ENCODE measurements around the gene ADAM12.

ADAM12 gene

DNA sequence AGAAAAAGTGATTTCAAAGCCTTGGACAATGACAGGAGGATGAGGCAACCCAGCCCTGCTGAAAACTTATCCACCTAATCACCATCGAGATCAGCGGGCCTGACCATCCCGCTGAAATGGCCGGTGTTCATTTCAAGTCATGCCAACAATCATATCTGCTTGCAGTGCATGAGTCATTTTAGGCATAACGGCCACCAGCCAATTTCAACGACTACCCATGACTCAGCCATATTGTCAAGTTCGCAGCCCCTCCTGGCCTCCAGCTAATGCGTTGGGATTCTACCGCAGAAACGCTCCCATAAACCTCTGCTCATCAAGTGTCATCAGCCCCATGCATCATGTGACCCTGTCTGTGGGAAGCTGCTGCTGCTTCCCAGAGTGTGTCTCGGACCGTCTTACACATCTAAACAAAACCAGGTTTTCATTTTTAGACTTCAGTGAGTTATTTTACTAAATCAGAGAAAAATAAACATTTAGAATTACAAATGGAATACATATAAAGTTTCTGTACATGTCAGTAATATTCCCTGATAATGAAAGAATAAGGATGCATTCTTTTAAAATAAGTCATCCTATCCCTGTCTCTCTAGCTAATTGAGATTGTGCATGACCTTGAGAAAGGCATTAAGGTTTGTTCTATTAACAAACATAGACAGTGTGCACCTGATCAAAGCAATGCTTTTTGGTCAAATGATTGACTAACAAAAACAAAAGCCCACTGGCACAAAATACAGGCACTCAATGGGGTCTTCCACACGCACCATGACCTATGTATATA, 188.9 kb downstream of the ADAM12 start (continued):
- TF ChIP-seq, protein P1, sequence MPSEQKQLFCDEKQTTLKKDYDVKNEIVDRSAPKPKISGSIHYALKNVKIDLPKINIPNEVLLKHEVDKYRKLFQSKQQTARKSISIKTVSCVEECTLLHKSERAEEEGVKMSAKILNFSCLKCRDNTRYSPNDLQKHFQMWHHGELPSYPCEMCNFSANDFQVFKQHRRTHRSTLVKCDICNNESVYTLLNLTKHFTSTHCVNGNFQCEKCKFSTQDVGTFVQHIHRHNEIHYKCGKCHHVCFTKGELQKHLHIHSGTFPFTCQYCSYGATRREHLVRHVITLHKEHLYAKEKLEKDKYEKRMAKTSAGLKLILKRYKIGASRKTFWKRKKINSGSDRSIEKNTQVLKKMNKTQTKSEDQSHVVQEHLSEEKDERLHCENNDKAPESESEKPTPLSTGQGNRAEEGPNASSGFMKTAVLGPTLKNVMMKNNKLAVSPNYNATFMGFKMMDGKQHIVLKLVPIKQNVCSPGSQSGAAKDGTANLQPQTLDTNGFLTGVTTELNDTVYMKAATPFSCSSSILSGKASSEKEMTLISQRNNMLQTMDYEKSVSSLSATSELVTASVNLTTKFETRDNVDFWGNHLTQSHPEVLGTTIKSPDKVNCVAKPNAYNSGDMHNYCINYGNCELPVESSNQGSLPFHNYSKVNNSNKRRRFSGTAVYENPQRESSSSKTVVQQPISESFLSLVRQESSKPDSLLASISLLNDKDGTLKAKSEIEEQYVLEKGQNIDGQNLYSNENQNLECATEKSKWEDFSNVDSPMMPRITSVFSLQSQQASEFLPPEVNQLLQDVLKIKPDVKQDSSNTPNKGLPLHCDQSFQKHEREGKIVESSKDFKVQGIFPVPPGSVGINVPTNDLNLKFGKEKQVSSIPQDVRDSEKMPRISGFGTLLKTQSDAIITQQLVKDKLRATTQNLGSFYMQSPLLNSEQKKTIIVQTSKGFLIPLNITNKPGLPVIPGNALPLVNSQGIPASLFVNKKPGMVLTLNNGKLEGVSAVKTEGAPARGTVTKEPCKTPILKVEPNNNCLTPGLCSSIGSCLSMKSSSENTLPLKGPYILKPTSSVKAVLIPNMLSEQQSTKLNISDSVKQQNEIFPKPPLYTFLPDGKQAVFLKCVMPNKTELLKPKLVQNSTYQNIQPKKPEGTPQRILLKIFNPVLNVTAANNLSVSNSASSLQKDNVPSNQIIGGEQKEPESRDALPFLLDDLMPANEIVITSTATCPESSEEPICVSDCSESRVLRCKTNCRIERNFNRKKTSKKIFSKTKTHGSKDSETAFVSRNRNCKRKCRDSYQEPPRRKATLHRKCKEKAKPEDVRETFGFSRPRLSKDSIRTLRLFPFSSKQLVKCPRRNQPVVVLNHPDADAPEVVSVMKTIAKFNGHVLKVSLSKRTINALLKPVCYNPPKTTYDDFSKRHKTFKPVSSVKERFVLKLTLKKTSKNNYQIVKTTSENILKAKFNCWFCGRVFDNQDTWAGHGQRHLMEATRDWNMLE (tag by site-specific recombination; conservative IDR thresholded peaks at IDR 0.05; ENCODE audit: low read depth), result peak; percentile 50; the same call in 1 of the 2 replicates
- no peak for TF ChIP-seq IKZF3 (tag by site-specific recombination; IDR thresholded peaks at IDR 0.05)
- no peak for TF ChIP-seq ZNF354C (tag by site-specific recombination; IDR thresholded peaks at IDR 0.05; ENCODE audit: borderline replicate concordance, low read depth)
- no peak for TF ChIP-seq ZNF654 (tag by site-specific recombination; IDR thresholded peaks at IDR 0.05; ENCODE audit: low read depth)
- TF ChIP-seq, protein P2, sequence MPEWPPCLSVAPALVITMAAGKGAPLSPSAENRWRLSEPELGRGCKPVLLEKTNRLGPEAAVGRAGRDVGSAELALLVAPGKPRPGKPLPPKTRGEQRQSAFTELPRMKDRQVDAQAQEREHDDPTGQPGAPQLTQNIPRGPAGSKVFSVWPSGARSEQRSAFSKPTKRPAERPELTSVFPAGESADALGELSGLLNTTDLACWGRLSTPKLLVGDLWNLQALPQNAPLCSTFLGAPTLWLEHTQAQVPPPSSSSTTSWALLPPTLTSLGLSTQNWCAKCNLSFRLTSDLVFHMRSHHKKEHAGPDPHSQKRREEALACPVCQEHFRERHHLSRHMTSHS (tag by site-specific recombination; IDR thresholded peaks at IDR 0.05), result no peak
- no peak for TF ChIP-seq ZNF202 (tag by site-specific recombination; IDR thresholded peaks at IDR 0.05; ENCODE audit: borderline replicate concordance)
- TF ChIP-seq FEZF1 (tag by site-specific recombination; IDR thresholded peaks at IDR 0.05), result peak; percentile 98
- peak; percentile 49; the same call in 1 of the 2 replicates for TF ChIP-seq ZBTB17 (tag by site-specific recombination; IDR thresholded peaks at IDR 0.05)
- peak; percentile 91 for TF ChIP-seq ZNF629 (tag by site-specific recombination; IDR thresholded peaks at IDR 0.05)
- TF ChIP-seq ZNF239 (tag by site-specific recombination; IDR thresholded peaks at IDR 0.05), result no peak
- TF ChIP-seq ZNF24 (tag by site-specific recombination; IDR thresholded peaks at IDR 0.05), result peak; percentile 94
- no peak for TF ChIP-seq ZNF548 (tag by site-specific recombination; IDR thresholded peaks at IDR 0.05)
- peak; percentile 73 for TF ChIP-seq KLF8 (tag by site-specific recombination; IDR thresholded peaks at IDR 0.05)
- peak; percentile 53 for TF ChIP-seq SETDB1 (IDR thresholded peaks at IDR 0.05; ENCODE audit: insufficient read length, low read length)
- 0 out of 2 replicates have a peak, but pooled peaks have one; percentile 21 for TF ChIP-seq ZBTB1 (tag by site-specific recombination; IDR thresholded peaks at IDR 0.05)
- 0 out of 2 replicates have a peak, but pooled peaks have one; percentile 53 for TF ChIP-seq ZNF391 (tag by site-specific recombination; IDR thresholded peaks at IDR 0.05; ENCODE audit: borderline replicate concordance, low read depth)
- TF ChIP-seq ZNF768 (tag by site-specific recombination; IDR thresholded peaks at IDR 0.05), result no peak
- TF ChIP-seq, protein P3, sequence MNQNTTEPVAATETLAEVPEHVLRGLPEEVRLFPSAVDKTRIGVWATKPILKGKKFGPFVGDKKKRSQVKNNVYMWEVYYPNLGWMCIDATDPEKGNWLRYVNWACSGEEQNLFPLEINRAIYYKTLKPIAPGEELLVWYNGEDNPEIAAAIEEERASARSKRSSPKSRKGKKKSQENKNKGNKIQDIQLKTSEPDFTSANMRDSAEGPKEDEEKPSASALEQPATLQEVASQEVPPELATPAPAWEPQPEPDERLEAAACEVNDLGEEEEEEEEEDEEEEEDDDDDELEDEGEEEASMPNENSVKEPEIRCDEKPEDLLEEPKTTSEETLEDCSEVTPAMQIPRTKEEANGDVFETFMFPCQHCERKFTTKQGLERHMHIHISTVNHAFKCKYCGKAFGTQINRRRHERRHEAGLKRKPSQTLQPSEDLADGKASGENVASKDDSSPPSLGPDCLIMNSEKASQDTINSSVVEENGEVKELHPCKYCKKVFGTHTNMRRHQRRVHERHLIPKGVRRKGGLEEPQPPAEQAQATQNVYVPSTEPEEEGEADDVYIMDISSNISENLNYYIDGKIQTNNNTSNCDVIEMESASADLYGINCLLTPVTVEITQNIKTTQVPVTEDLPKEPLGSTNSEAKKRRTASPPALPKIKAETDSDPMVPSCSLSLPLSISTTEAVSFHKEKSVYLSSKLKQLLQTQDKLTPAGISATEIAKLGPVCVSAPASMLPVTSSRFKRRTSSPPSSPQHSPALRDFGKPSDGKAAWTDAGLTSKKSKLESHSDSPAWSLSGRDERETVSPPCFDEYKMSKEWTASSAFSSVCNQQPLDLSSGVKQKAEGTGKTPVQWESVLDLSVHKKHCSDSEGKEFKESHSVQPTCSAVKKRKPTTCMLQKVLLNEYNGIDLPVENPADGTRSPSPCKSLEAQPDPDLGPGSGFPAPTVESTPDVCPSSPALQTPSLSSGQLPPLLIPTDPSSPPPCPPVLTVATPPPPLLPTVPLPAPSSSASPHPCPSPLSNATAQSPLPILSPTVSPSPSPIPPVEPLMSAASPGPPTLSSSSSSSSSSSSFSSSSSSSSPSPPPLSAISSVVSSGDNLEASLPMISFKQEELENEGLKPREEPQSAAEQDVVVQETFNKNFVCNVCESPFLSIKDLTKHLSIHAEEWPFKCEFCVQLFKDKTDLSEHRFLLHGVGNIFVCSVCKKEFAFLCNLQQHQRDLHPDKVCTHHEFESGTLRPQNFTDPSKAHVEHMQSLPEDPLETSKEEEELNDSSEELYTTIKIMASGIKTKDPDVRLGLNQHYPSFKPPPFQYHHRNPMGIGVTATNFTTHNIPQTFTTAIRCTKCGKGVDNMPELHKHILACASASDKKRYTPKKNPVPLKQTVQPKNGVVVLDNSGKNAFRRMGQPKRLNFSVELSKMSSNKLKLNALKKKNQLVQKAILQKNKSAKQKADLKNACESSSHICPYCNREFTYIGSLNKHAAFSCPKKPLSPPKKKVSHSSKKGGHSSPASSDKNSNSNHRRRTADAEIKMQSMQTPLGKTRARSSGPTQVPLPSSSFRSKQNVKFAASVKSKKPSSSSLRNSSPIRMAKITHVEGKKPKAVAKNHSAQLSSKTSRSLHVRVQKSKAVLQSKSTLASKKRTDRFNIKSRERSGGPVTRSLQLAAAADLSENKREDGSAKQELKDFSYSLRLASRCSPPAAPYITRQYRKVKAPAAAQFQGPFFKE (tag by site-specific recombination; IDR thresholded peaks at IDR 0.05; ENCODE audit: borderline replicate concordance), result no peak
- TF ChIP-seq, protein P4, sequence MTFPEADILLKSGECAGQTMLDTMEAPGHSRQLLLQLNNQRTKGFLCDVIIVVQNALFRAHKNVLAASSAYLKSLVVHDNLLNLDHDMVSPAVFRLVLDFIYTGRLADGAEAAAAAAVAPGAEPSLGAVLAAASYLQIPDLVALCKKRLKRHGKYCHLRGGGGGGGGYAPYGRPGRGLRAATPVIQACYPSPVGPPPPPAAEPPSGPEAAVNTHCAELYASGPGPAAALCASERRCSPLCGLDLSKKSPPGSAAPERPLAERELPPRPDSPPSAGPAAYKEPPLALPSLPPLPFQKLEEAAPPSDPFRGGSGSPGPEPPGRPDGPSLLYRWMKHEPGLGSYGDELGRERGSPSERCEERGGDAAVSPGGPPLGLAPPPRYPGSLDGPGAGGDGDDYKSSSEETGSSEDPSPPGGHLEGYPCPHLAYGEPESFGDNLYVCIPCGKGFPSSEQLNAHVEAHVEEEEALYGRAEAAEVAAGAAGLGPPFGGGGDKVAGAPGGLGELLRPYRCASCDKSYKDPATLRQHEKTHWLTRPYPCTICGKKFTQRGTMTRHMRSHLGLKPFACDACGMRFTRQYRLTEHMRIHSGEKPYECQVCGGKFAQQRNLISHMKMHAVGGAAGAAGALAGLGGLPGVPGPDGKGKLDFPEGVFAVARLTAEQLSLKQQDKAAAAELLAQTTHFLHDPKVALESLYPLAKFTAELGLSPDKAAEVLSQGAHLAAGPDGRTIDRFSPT (tag by site-specific recombination; IDR thresholded peaks at IDR 0.05), result peak; percentile 87
- TF ChIP-seq KLF10 (tag by site-specific recombination; IDR thresholded peaks at IDR 0.05), result no peak
- TF ChIP-seq, protein P5, sequence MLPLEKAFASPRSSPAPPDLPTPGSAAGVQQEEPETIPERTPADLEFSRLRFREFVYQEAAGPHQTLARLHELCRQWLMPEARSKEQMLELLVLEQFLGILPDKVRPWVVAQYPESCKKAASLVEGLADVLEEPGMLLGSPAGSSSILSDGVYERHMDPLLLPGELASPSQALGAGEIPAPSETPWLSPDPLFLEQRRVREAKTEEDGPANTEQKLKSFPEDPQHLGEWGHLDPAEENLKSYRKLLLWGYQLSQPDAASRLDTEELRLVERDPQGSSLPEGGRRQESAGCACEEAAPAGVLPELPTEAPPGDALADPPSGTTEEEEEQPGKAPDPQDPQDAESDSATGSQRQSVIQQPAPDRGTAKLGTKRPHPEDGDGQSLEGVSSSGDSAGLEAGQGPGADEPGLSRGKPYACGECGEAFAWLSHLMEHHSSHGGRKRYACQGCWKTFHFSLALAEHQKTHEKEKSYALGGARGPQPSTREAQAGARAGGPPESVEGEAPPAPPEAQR (tag by site-specific recombination; IDR thresholded peaks at IDR 0.05), result no peak
- 0 out of 2 replicates have a peak, but pooled peaks have one; percentile 47 for TF ChIP-seq RBAK (tag by site-specific recombination; IDR thresholded peaks at IDR 0.05)
